Measurements from ENCODE around the gene NR3C2.

NR3C2 gene

GRCh38 chr4:148302416-148302815 lies 139.8 kb downstream of the NR3C2 start:
- DNase-seq, result no peak

- DNase-seq, result no peak
Observed at GRCh38 chr4:148300877-148301276, 141.3 kb downstream of the NR3C2 start.

DNA sequence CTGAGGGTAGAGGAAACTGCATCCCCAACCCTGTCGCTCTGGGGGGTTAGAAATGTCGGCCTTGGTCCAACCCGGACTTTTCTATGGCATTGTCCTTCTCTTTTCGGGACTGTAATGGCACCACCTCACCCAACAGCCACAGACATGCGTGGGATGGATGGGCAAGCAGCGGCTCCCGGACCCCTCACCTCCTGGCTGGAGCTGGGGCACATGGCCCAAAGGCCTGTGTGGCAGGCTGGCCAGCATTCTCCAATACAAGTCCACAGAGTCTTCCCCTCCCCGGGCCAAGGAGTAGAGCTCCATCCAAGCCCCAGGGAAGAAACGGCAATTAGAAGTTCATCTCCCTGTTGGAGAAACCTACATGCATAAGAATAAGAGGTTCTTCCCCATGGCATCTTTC lies 142.9 kb downstream of the NR3C2 start:
- no peak for DNase-seq

DNA sequence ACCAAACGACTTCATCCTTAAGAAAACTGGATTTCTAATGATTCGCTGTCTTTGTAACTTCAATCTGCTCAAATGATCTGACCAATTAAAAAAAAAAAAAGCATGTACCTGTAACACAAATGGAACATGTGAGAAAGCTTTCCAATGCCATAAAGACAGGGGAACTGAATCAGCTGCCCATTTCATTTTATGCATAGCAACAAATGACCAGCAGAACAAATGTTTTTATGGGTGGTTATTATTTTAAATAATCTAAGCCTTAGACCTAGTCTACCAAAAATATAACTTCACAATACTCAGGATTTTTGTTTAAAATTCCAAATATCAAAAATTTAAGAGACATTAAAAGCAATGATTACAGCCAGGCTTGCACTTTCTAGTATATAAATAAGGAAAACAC lies 145.7 kb downstream of the NR3C2 start:
- DNase-seq, result no peak

DNA sequence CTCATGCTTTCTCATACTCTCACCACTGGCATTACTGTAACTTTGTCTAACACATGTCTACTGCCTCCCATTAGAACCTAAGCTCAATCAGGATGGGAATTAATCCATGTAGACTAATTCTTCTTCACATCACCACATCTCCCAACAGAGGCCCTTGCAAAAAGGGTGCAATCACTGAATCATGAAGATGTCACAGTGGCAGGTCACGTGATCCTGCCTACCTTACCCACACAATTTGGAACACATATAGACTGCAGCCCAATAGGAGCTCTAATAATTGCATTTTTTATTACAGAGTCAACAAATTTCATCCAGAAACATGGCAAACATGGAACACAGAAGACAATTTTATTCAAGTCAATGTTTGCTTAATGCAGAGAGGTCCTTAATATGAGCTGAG lies 146.6 kb downstream of the NR3C2 start:
- DNase-seq, result no peak

DNA sequence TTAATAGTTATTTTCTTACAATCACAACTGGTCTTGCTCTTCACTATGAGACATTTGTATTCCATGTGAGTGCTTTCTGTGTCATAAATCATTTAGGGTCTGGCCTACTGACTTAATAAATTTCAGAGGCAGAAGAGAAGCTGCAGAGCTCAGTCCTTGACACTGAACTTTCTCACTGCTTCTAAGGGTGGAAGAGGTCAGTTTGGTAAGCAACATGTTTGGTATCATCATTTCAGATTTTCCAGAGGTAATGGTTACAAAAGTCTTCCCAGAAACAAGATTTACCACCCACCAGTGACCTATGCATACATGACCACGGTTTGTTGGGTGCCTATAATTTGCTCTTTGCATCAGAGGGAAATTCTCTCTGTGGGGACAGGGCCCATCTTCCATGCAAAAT lies 148.6 kb downstream of the NR3C2 start:
- DNase-seq, result no peak

GRCh38 chr4:148292686-148293085 lies 149.5 kb downstream of the NR3C2 start:
- DNase-seq, result no peak

- DNase-seq, result no peak
Observed at GRCh38 chr4:148289740-148290139, 152.5 kb downstream of the NR3C2 start.

DNA sequence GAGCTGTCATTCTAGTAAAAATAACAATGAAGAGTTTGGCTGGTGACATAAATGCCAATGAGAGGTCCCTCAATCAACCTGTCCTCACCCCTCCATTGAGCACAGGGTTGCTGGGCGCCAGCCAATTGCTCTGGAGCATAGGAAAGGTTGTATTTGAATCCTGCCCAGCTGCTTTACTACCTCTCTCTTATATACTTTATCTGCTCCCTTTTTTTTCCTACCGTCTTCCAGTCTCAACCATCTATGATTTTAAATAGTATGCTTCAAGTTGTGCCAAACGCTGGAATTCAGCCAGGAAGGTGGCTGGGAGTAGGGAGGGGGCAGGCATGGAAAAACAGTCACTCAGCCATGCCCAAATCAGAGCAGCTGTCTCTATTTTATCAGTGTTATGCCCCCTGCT lies 153.8 kb downstream of the NR3C2 start:
- no peak for DNase-seq

- DNase-seq, result no peak
Observed at GRCh38 chr4:148287111-148287510, 155.1 kb downstream of the NR3C2 start.

GRCh38 chr4:148286012-148286411 lies 156.2 kb downstream of the NR3C2 start:
- DNase-seq, result no peak

DNA sequence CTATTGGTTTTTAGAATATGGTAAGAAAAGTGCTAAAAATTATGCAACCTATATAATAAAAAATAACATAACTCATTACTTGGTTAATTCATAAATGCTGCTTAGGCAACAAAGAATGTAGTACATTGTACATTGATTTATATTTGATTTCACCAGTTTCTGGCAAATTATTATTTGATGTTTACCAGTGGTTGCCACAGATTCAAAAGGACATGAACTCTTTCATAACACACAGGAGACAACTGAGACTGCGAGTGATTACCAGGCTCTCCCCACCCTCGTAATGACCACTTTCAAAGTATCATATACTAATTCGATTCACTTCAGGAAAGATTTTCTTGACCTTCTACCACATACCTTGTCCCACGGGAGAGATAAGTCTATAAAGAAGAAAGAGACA lies 158.5 kb downstream of the NR3C2 start:
- no peak for DNase-seq

DNA sequence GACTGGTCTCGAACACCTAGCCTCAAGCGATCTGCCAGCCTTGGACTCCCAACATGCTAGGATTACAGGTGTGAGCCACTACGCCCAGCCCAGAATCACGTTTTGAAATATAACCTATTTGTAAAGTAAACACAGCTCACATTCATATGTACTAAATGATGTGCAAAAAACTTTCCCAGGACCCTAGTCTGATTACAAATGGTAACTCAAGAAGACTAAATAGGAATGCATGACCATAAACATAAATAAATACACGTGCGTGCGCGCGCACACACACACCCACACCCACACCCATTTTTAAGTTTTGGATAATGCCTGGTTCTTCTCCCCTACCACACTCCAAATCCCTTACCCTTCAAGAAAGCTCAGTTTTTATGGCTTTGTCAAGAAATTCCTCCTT lies 163.9 kb downstream of the NR3C2 start:
- no peak for DNase-seq

GRCh38 chr4:148275266-148275665 lies 166.9 kb downstream of the NR3C2 start:
- DNase-seq, result no peak

GRCh38 chr4:148273501-148273986 lies 168.7 kb downstream of the NR3C2 start:
- no peak for DNase-seq

- DNase-seq, result no peak
Observed at GRCh38 chr4:148271166-148271565, 171.0 kb downstream of the NR3C2 start.

DNA sequence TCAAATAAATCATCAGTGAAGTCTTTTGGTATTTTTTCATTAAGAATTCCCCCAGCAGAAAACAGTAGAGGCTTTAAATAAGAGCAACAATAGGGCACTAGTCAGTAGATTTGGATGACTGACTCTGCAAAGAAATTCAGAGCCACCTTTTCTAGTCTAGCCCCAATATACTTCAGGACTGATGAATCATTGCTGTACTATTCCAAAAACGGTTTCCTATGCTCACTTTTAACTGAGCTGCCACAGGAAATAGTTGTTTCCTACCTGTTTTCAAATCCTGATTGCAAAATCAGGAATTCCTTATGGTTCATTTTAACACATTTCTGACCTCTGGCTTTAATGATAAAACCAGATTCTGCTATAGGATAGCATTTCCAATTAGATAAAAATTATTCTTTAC lies 171.6 kb downstream of the NR3C2 start:
- DNase-seq, result no peak

DNA sequence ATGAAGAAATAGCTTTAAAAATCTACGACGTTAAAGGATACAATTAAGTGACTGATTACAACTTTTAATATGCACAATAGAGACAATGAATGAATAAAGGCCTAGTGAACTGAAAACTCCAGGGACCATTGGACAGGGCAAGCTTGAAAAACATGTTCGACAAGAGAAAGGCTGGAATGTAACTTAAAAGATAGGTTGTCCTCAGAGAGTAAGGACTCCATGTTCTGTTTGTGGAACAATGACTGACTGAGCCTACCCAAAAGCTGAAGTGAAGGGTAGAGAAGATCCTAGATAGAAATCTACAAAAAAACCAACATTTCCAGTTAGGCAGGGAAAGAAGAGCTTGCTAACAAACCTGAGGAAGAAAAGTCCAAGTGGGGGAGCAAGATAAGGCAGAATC lies 173.4 kb downstream of the NR3C2 start:
- no peak for DNase-seq

- DNase-seq, result no peak
Observed at GRCh38 chr4:148266921-148267320, 175.3 kb downstream of the NR3C2 start.

DNA sequence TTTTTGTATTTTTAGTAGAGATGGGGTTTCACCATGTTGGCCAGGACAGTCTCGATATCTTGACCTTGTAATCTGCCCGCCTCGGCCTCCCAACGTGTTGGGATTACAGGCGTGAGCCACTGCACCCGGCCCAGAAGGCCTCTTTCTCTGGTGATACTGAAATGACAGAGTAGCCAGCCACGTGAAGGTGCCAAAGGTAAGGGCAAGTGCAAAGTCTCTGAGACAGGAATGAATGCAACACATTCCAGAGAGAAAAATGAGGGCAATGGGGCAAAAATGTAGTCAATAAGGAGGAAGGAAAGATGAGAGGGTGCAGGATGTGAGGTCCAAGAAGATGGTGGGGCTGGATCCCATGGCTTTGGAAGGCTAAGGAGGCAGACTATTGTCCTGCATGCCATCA lies 176.0 kb downstream of the NR3C2 start:
- DNase-seq, result no peak

DNA sequence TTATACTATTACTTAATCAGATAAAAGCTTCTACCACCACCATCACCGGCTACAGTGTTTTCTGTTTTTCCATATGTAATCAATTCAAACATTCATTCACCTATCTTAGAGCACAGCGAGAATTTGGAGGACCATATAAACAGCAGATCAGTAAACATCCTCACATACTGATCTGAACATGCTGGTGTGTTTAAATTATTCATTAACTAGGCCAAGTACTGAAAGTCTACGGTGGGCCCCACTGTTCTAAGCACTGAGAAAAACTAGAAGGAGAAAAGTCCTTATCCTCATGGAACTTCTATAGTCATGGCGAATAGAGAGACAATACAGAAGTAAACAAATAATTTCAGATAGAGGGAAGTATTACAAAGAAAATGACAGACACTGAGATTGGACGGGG lies 176.6 kb downstream of the NR3C2 start:
- no peak for DNase-seq

GRCh38 chr4:148263802-148264201 lies 178.4 kb downstream of the NR3C2 start:
- DNase-seq, result no peak

GRCh38 chr4:148263127-148263526 lies 179.1 kb downstream of the NR3C2 start:
- no peak for DNase-seq

GRCh38 chr4:148261848-148262247 lies 180.4 kb downstream of the NR3C2 start:
- DNase-seq, result no peak

DNA sequence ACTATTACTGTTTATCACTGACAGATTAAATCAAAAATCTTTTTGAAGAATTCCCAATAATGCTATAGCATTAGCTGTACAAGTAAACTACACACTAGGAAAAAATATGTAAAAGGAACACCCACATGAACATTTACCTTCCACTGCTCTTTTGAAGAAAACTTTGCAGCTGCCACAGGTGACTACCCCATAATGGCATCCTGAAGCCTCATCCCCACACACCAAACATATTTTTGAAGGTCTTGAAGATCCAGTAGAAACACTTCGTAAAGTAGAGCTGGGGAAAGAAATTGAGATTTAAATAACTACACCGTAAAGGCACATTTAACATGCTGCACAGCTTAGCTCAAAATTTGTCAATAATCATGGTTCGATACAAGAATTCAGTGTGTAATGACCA lies 182.4 kb downstream of the NR3C2 start:
- no peak for DNase-seq

DNA sequence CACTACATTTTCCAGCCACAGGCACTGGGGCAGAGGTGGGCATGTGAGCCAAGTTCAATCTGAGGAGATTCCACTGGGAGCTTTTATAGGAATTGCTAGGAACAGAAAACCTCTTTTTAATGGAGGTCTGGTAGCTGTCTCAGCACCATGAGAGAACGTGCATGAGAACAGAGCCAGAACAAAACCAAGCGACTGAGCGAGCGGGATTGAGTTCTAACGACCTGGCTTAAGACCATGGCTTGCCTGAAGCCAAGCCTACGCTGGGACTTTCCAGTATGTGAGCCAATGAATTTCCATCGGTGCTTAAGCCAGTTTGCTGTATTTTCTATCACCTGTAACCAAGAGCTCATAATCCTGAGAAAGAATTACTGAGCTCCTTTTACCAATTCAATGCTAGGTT lies 183.7 kb downstream of the NR3C2 start:
- DNase-seq, result no peak
